Thyroid gland (tissue), 4 donors: Measurements from ENCODE around the gene GMEB1. TPM values are rescaled to one million over a fixed set of nuclear protein-coding genes. Genes with fewer than 3 reads are reported as not detected.

Source experiments
- DNase-seq, 2 donors: peaks; one replicate each; pipeline ENCODE4 v3.0.0-alpha.2; 2019
- H3K27ac ChIP-seq, 3 donors: fragments of 200-600 bp; sonication (generic); 1 replicate in 2 of 3; 2 replicates in 1 of 3; pipeline ENCODE4 v1.5.1; 2016 to 2019; ENCODE audit warnings: mild to moderate bottlenecking in 1 of 3, moderate library complexity in 1 of 3
- H3K27me3 ChIP-seq: fragments of 200-600 bp; sonication (generic); one replicate; pipeline ENCODE4 v1.5.1; 2019
- H3K36me3 ChIP-seq, 2 donors: fragments of 200-600 bp; sonication (generic); one replicate each; pipeline ENCODE4 v1.5.1; 2016 to 2019
- H3K4me1 ChIP-seq, 2 donors: fragments of 200-600 bp; sonication (generic); one replicate each; pipeline ENCODE4 v1.5.1; 2017 to 2019
- H3K4me3 ChIP-seq, 3 donors: fragments of 200-600 bp; sonication (generic); replicated peaks in 1 of 3; 1 replicate in 2 of 3; 2 replicates in 1 of 3; pipeline ENCODE4 v1.5.1; 2016; ENCODE audit warnings: mild to moderate bottlenecking in 1 of 3
- H3K9me3 ChIP-seq: fragments of 200-600 bp; sonication (generic); one replicate; pipeline ENCODE4 v1.5.1; 2017
- CTCF ChIP-seq, 6 experiments: fragments of 200-600 bp in 3 of 6; fragments of 450-650 bp in 3 of 6; sonication (generic) in 3 of 6; IDR thresholded peaks; one replicate each; pipeline ENCODE4 v1.5.1; 2016 to 2019; ENCODE audit warnings: antibody characterized with exemption in 6 of 6, mild to moderate bottlenecking in 2 of 6, inconsistent platforms in 1 of 6, moderate library complexity in 1 of 6
- POLR2A ChIP-seq, 2 donors: fragments of 450-650 bp; IDR thresholded peaks; one replicate each; pipeline ENCODE4 v1.6.1; 2017; ENCODE audit warnings: antibody characterized with exemption in 2 of 2, mild to moderate bottlenecking in 2 of 2, moderate library complexity in 1 of 2
- WGBS, 2 donors: methylation state at CpG; one replicate each; pipeline ENCODE4 v1.1.5; 2017; 5-methylcytosine and 5-hydroxymethylcytosine counted together
- intact Hi-C: fragments of 100-400 bp; cut with DNase I; formaldehyde crosslinking; loops from one replicate; pipeline ENCODE4 v1.15.1; 2023
- small RNA-seq: library from RNA; depleted of rRNA; stranded (forward); fragments of <200 nt; gene quantifications from one replicate; pipeline ENCODE3, GENCODE V24; 2016
- total RNA-seq, 4 donors: library from RNA; depleted of rRNA; stranded (reverse); fragments of >200 nt; gene quantifications; one replicate each; pipeline ENCODE4 v1.2.3, GENCODE V29; 2016

Gene GMEB1
- total RNA-seq, 4 donors from 2014 or later, result 5.5 to 13.5 (median 11.6) TPM

GRCh38 chr1:28766532-28767183, 98.1 kb downstream of the GMEB1 start:
- H3K36me3 ChIP-seq, result peaks cover 3 to 6% of the 10 kb centered on the region in 2 donors
- no peak overlapping the region for H3K27ac ChIP-seq
- no peaks in the 10 kb centered on the region for H3K9me3 ChIP-seq
- intact Hi-C loops, result no loop called here
- WGBS, 2 donors, result 98 to 99% methylated on average over 2 of the region's 2 CpGs
- no peaks in the 10 kb centered on the region for H3K27me3 ChIP-seq
- peaks cover 7 to 22% of the 10 kb centered on the region in 2 donors for H3K4me1 ChIP-seq
- DNase-seq, result no peak
- H3K4me3 ChIP-seq, result no peak overlapping the region
- TF ChIP-seq POLR2A (IDR thresholded peaks at IDR 0.05), result no peak
- TF ChIP-seq CTCF (IDR thresholded peaks at IDR 0.05), result no peak

Small RNAs within 50 kb of the gene (small RNA-seq; reads per million reads assigned to genes)
- not detected for gene RF00422
- not detected for gene RNU11

Other genes starting within 250 kb of the GMEB1 start
- gene RCC1, start 162.7 kb upstream of the GMEB1 start, total RNA-seq, result 10 to 100 TPM in 3 of 4 donors, 1 to 10 TPM in 1; 9.4 to 22.8 (median 14.0) TPM
- gene TRNAU1AP, start 115.7 kb upstream of the GMEB1 start, total RNA-seq, result 10 to 100 TPM; 14.8 to 26.6 (median 20.6) TPM
- gene RAB42, start 76.5 kb upstream of the GMEB1 start, total RNA-seq, result 1 to 10 TPM; 1.3 to 3.5 (median 1.8) TPM
- gene TAF12, start 25.7 kb upstream of the GMEB1 start, total RNA-seq, result 10 to 100 TPM; 15.4 to 25.4 (median 18.4) TPM
- not detected for gene RNU11, start 20.2 kb upstream of the GMEB1 start, total RNA-seq
- 10 to 100 TPM; 53.1 to 74.4 (median 62.2) TPM for gene YTHDF2, start 68.2 kb downstream of the GMEB1 start, total RNA-seq
- gene OPRD1, start 143.4 kb downstream of the GMEB1 start, total RNA-seq, result under 1 TPM in 1 of 4 donors, not detected in 3; 0.24 TPM
- gene EPB41, start 245.8 kb downstream of the GMEB1 start, total RNA-seq, result 100 to 1,000 TPM in 1 of 4 donors, 10 to 100 TPM in 3; 59.7 to 102 (median 80.2) TPM